WTC11 (cell line): Measurements from ENCODE around the gene CHD6. TPM values are rescaled to one million over a fixed set of nuclear protein-coding genes. Genes with fewer than 3 reads are reported as not detected.

ENCODE experiments used
- ATAC-seq: fragments of 200-7000 bp; cut with Tn5 transposase; 2 replicates; pipeline ENCODE4 v1.10.0; 2021; ENCODE audit warnings: mild to moderate bottlenecking, moderate library complexity
- CTCF ChIA-PET: fragments of 300-600 bp; sonication (Branson Sonifier 250); formaldehyde crosslinking; loops from one replicate; lab custom pipeline; 2021; ENCODE audit warnings: antibody characterized with exemption; lab: Charles Lee
- POLR2A ChIA-PET: fragments of 350-600 bp; sonication (Branson Sonifier 250); formaldehyde crosslinking; loops from one replicate; lab custom pipeline; 2021; ENCODE audit warnings: antibody characterized with exemption; lab: Charles Lee
- DNase-seq: peaks from one replicate; pipeline ENCODE4 v3.0.0; 2021; ENCODE audit warnings: low spot score
- H3K27ac Mint-ChIP-seq: 2 replicates; pipeline ENCODE4 v1.8.0; 2021; ENCODE audit warnings: mixed read lengths
- H3K27me3 Mint-ChIP-seq: 2 replicates; pipeline ENCODE4 v1.8.0; 2021; ENCODE audit warnings: low read depth, mild to moderate bottlenecking, moderate library complexity, mixed read lengths
- H3K36me3 Mint-ChIP-seq: 2 replicates; pipeline ENCODE4 v1.8.0; 2021; ENCODE audit warnings: mixed read lengths
- H3K4me1 Mint-ChIP-seq: 2 replicates; pipeline ENCODE4 v1.8.0; 2022; ENCODE audit warnings: mixed read lengths
- H3K4me3 Mint-ChIP-seq: 2 replicates; pipeline ENCODE4 v1.8.0; 2021; ENCODE audit warnings: mild to moderate bottlenecking, moderate library complexity, mixed read lengths
- H3K9me3 Mint-ChIP-seq: 2 replicates; pipeline ENCODE4 v1.8.0; 2021; ENCODE audit warnings: mixed read lengths
- ERG ChIP-seq: fragments of 250-450 bp; sonication (Bioruptor Pico); IDR thresholded peaks from 2 replicates; pipeline ENCODE4 v1.8.0; 2021; ENCODE audit warnings: mild to moderate bottlenecking
- ETV6 ChIP-seq: sonication (generic); formaldehyde crosslinking; IDR thresholded peaks from 2 replicates; pipeline ENCODE4 v1.8.1; 2022; ENCODE audit warnings: mild to moderate bottlenecking, missing genetic modification reagents
- FOXJ3 ChIP-seq: sonication (generic); formaldehyde crosslinking; IDR thresholded peaks from 2 replicates; pipeline ENCODE4 v1.9.0; 2021; ENCODE audit warnings: missing genetic modification reagents, mild to moderate bottlenecking, borderline replicate concordance
- FOXP1 ChIP-seq: sonication (generic); formaldehyde crosslinking; IDR thresholded peaks from 2 replicates; pipeline ENCODE4 v1.8.0; 2022; ENCODE audit warnings: missing genetic modification reagents, mild to moderate bottlenecking, moderate library complexity, borderline replicate concordance
- GRHL2 ChIP-seq: fragments of 250-450 bp; sonication (Bioruptor Pico); IDR thresholded peaks from 2 replicates; pipeline ENCODE4 v1.8.0; 2022; ENCODE audit warnings: mild to moderate bottlenecking, moderate library complexity; ENCODE audit not compliant: insufficient replicate concordance, severe bottlenecking
- GTF2I ChIP-seq: fragments of 250-450 bp; sonication (Bioruptor Pico); conservative IDR thresholded peaks from 2 replicates; pipeline ENCODE4 v1.4.0; 2021; ENCODE audit warnings: mild to moderate bottlenecking
- HMGA2 ChIP-seq: fragments of 250-450 bp; sonication (Bioruptor Pico); IDR thresholded peaks from 2 replicates; pipeline ENCODE4 v1.4.0; 2021; ENCODE audit warnings: mild to moderate bottlenecking, moderate library complexity
- IRF1 ChIP-seq: sonication (generic); formaldehyde crosslinking; IDR thresholded peaks from 2 replicates; pipeline ENCODE4 v1.8.0; 2023; ENCODE audit warnings: missing genetic modification reagents
- IRF2 ChIP-seq: sonication (generic); formaldehyde crosslinking; IDR thresholded peaks from 2 replicates; pipeline ENCODE4 v1.8.0; 2022; ENCODE audit warnings: low read depth, missing genetic modification reagents, borderline replicate concordance
- JAZF1 ChIP-seq: fragments of 250-450 bp; sonication (Bioruptor Pico); IDR thresholded peaks from 2 replicates; pipeline ENCODE4 v1.9.0; 2021; ENCODE audit warnings: moderate library complexity, mild to moderate bottlenecking, inconsistent platforms
- JUN ChIP-seq: sonication (generic); formaldehyde crosslinking; IDR thresholded peaks from 2 replicates; pipeline ENCODE4 v1.8.0; 2023; ENCODE audit warnings: mild to moderate bottlenecking, missing genetic modification reagents
- MAX ChIP-seq: sonication (generic); formaldehyde crosslinking; IDR thresholded peaks from 2 replicates; pipeline ENCODE4 v1.8.0; 2022; ENCODE audit warnings: mild to moderate bottlenecking, missing genetic modification reagents
- MLX ChIP-seq: sonication (generic); formaldehyde crosslinking; IDR thresholded peaks from 2 replicates; pipeline ENCODE4 v1.8.1; 2023; ENCODE audit warnings: mild to moderate bottlenecking, missing genetic modification reagents, moderate library complexity
- NFYB ChIP-seq: sonication (generic); formaldehyde crosslinking; conservative IDR thresholded peaks from 2 replicates; pipeline ENCODE4 v1.8.0; 2022; ENCODE audit warnings: low read depth, missing genetic modification reagents
- NR2C2 ChIP-seq: sonication (generic); formaldehyde crosslinking; IDR thresholded peaks from 2 replicates; pipeline ENCODE4 v1.8.0; 2022; ENCODE audit warnings: mild to moderate bottlenecking, missing genetic modification reagents
- RORB ChIP-seq: fragments of 250-450 bp; sonication (Bioruptor Pico); IDR thresholded peaks from 2 replicates; pipeline ENCODE4 v1.9.0; 2021; ENCODE audit warnings: mild to moderate bottlenecking
- TCF7 ChIP-seq: sonication (generic); formaldehyde crosslinking; IDR thresholded peaks from 2 replicates; pipeline ENCODE4 v1.8.0; 2022; ENCODE audit warnings: mild to moderate bottlenecking, low read depth, missing genetic modification reagents, moderate library complexity
- TEAD4 ChIP-seq: sonication (generic); formaldehyde crosslinking; IDR thresholded peaks from 2 replicates; pipeline ENCODE4 v1.8.0; 2022; ENCODE audit warnings: mild to moderate bottlenecking, missing genetic modification reagents
- TP53 ChIP-seq: sonication (generic); formaldehyde crosslinking; IDR thresholded peaks from 2 replicates; pipeline ENCODE4 v1.8.1; 2023; ENCODE audit warnings: mild to moderate bottlenecking, missing genetic modification reagents
- ZNF232 ChIP-seq: sonication (generic); formaldehyde crosslinking; IDR thresholded peaks from 2 replicates; pipeline ENCODE4 v1.8.0; 2022; ENCODE audit warnings: mild to moderate bottlenecking, missing genetic modification reagents
- ZNF423 ChIP-seq: fragments of 250-450 bp; sonication (Bioruptor Pico); IDR thresholded peaks from 2 replicates; pipeline ENCODE4 v2.1.2; 2022; ENCODE audit warnings: mild to moderate bottlenecking, moderate library complexity
- ZNF512 ChIP-seq: sonication (generic); formaldehyde crosslinking; IDR thresholded peaks from 2 replicates; pipeline ENCODE4 v1.8.1; 2022; ENCODE audit warnings: missing genetic modification reagents, borderline replicate concordance
- ZNF671 ChIP-seq: fragments of 250-450 bp; sonication (Bioruptor Pico); IDR thresholded peaks from 2 replicates; pipeline ENCODE4 v1.8.0; 2021; ENCODE audit warnings: mild to moderate bottlenecking
- total RNA-seq: library from RNA; stranded (reverse); gene quantifications from 3 replicates; pipeline ENCODE4 v1.2.3, GENCODE V29; 2021
- TF ChIP-seq, protein P1 (sequence below): fragments of 200-600 bp; IDR thresholded peaks from 2 replicates; pipeline ENCODE4 v1.8.0; 2022; ENCODE audit warnings: antibody characterized with exemption
- TF ChIP-seq, protein P2 (sequence below): sonication (generic); formaldehyde crosslinking; IDR thresholded peaks from 2 replicates; pipeline ENCODE4 v1.8.1; 2023; ENCODE audit warnings: mild to moderate bottlenecking, missing genetic modification reagents
- TF ChIP-seq, protein P3 (sequence below): sonication (generic); formaldehyde crosslinking; IDR thresholded peaks from 2 replicates; pipeline ENCODE4 v1.8.1; 2023; ENCODE audit warnings: mild to moderate bottlenecking, missing genetic modification reagents

CHD6 gene
- total RNA-seq, 1 experiment from 2014 or later, result 52.1 TPM

DNA sequence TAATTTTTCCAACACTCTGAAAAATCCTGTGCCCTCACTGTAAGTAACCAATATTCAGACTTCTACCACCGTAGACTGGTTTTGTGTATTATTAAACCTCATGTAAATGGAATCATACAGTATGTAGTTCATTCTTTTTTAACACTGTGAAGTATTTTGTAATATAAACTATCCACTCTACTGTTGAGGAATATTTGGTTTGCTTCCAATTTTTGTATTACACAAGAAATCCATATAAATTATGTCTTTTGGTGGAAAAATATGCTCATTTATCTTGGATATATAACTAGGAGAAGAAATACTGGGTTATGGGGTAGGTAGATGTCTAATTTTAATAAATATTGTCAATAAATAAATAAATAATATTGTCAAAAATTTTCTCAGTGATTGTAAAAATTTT lies 116.8 kb downstream of the CHD6 start:
- no peak for ATAC-seq
- Mint-ChIP-seq H3K9me3 (peaks cover 14% of the 10 kb centered on the region), H3K4me1 (peaks cover 13% of the 10 kb centered on the region), H3K4me3 (no peak overlapping the region), H3K27ac (no peak overlapping the region), H3K27me3 (no peaks in the 10 kb centered on the region), H3K36me3 (peaks cover 34% of the 10 kb centered on the region)
- no peak for DNase-seq
- ChIA-PET CTCF (no interaction called here), POLR2A (interaction anchor here (0.7 kb wide), 1 partner anchor 9 kb away, joined by 3 read pairs; no protein-coding TSS in a partner anchor)
- TF ChIP-seq ZNF512, result no peak
- no peak for TF ChIP-seq ZNF423
- TF ChIP-seq ZNF232 (CRISPR knock-in tag), result no peak
- no peak for TF ChIP-seq ERG (CRISPR knock-in tag)
- no peak for TF ChIP-seq HMGA2 (CRISPR knock-in tag)
- TF ChIP-seq, protein P1, sequence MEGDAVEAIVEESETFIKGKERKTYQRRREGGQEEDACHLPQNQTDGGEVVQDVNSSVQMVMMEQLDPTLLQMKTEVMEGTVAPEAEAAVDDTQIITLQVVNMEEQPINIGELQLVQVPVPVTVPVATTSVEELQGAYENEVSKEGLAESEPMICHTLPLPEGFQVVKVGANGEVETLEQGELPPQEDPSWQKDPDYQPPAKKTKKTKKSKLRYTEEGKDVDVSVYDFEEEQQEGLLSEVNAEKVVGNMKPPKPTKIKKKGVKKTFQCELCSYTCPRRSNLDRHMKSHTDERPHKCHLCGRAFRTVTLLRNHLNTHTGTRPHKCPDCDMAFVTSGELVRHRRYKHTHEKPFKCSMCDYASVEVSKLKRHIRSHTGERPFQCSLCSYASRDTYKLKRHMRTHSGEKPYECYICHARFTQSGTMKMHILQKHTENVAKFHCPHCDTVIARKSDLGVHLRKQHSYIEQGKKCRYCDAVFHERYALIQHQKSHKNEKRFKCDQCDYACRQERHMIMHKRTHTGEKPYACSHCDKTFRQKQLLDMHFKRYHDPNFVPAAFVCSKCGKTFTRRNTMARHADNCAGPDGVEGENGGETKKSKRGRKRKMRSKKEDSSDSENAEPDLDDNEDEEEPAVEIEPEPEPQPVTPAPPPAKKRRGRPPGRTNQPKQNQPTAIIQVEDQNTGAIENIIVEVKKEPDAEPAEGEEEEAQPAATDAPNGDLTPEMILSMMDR, result no peak
- no peak for TF ChIP-seq ETV6 (CRISPR knock-in tag)
- TF ChIP-seq FOXJ3 (CRISPR knock-in tag), result no peak
- TF ChIP-seq TCF7 (CRISPR knock-in tag), result no peak
- no peak for TF ChIP-seq MAX (CRISPR knock-in tag)

- DNase-seq, result no peak
- peaks cover 4% of the 10 kb centered on the region; the same call in 1 of the 2 replicates for H3K9me3 Mint-ChIP-seq
- H3K27ac Mint-ChIP-seq, result 0 out of 2 replicates have a peak overlapping the region, but pooled peaks have one; percentile 10
- ChIA-PET POLR2A (no interaction called here), CTCF (no interaction called here)
- no peak overlapping the region for H3K4me3 Mint-ChIP-seq
- ATAC-seq, result no peak
- peaks cover 22% of the 10 kb centered on the region for H3K36me3 Mint-ChIP-seq
- H3K4me1 Mint-ChIP-seq, result peaks cover 13% of the 10 kb centered on the region
- H3K27me3 Mint-ChIP-seq, result no peaks in the 10 kb centered on the region
- no peak for TF ChIP-seq JAZF1 (CRISPR knock-in tag)
- TF ChIP-seq NFYB (CRISPR knock-in tag), result no peak
- TF ChIP-seq, protein P2, sequence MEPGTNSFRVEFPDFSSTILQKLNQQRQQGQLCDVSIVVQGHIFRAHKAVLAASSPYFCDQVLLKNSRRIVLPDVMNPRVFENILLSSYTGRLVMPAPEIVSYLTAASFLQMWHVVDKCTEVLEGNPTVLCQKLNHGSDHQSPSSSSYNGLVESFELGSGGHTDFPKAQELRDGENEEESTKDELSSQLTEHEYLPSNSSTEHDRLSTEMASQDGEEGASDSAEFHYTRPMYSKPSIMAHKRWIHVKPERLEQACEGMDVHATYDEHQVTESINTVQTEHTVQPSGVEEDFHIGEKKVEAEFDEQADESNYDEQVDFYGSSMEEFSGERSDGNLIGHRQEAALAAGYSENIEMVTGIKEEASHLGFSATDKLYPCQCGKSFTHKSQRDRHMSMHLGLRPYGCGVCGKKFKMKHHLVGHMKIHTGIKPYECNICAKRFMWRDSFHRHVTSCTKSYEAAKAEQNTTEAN (CRISPR knock-in tag), result no peak
- no peak for TF ChIP-seq MLX (CRISPR knock-in tag)
- no peak for TF ChIP-seq TP53
- TF ChIP-seq, protein P3, sequence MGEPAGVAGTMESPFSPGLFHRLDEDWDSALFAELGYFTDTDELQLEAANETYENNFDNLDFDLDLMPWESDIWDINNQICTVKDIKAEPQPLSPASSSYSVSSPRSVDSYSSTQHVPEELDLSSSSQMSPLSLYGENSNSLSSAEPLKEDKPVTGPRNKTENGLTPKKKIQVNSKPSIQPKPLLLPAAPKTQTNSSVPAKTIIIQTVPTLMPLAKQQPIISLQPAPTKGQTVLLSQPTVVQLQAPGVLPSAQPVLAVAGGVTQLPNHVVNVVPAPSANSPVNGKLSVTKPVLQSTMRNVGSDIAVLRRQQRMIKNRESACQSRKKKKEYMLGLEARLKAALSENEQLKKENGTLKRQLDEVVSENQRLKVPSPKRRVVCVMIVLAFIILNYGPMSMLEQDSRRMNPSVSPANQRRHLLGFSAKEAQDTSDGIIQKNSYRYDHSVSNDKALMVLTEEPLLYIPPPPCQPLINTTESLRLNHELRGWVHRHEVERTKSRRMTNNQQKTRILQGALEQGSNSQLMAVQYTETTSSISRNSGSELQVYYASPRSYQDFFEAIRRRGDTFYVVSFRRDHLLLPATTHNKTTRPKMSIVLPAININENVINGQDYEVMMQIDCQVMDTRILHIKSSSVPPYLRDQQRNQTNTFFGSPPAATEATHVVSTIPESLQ, result no peak
- no peak for TF ChIP-seq JUN (CRISPR knock-in tag)
- no peak for TF ChIP-seq TEAD4 (CRISPR knock-in tag)
- no peak for TF ChIP-seq FOXP1
- TF ChIP-seq GRHL2 (CRISPR knock-in tag), result no peak
- TF ChIP-seq GTF2I (CRISPR knock-in tag), result no peak
- no peak for TF ChIP-seq ZNF671 (CRISPR knock-in tag)
- no peak for TF ChIP-seq RORB (CRISPR knock-in tag)
- TF ChIP-seq IRF2, result no peak
- TF ChIP-seq IRF1, result no peak
- no peak for TF ChIP-seq NR2C2 (CRISPR knock-in tag)
These were observed 118.0 kb downstream of the CHD6 start for GRCh38 chr20:41499961-41500725.
